B cell (primary cell): Measurements from ENCODE around the gene AXIN2.

Experiments used
- CTCF ChIP-seq: fragments of 200-600 bp; IDR thresholded peaks from one replicate; pipeline ENCODE4 v1.8.0; 2022; ENCODE audit warnings: antibody characterized with exemption, mild to moderate bottlenecking
- EZH2 ChIP-seq: IDR thresholded peaks from 2 replicates; pipeline ENCODE4 v1.6.1; 2012; ENCODE audit warnings: borderline replicate concordance, low read depth, mild to moderate bottlenecking, moderate library complexity, low read length; ENCODE audit not compliant: insufficient read depth, poor library complexity, severe bottlenecking

GRCh38 chr17:65609749-65610148, 48.3 kb upstream of the AXIN2 start:
- no peak for TF ChIP-seq CTCF
- no peak for TF ChIP-seq EZH2
